Tibial nerve (tissue), 4 donors: Measurements from ENCODE around the gene TMC3. TPM values are rescaled to one million over a fixed set of nuclear protein-coding genes. Genes with fewer than 3 reads are reported as not detected.
"Not testable (repeated sequence)": the region's sequence is repeated elsewhere in the genome, so short reads cannot be mapped to it uniquely, and the experiment has no call there.

Experiments
- DNase-seq, 2 donors: peaks; one replicate each; pipeline ENCODE4 v3.0.0-alpha.2; 2019; ENCODE audit warnings: low spot score in 2 of 2
- H3K27ac ChIP-seq, 4 donors: fragments of 200-600 bp; sonication (generic) in 3 of 4; one replicate each; pipeline ENCODE4 v1.5.1; 2017 to 2019; ENCODE audit warnings: mild to moderate bottlenecking in 1 of 4
- H3K27me3 ChIP-seq, 2 donors: fragments of 200-600 bp; sonication (generic) in 1 of 2; one replicate each; pipeline versions ENCODE4 v1.5.1 to v1.6.0; 2017 to 2019
- H3K36me3 ChIP-seq, 3 donors: fragments of 200-600 bp; sonication (generic); one replicate each; pipeline ENCODE4 v1.5.1; 2018 to 2019
- H3K4me1 ChIP-seq, 4 donors: fragments of 200-600 bp; sonication (generic) in 3 of 4; one replicate each; pipeline ENCODE4 v1.5.1; 2017 to 2019
- H3K4me3 ChIP-seq, 4 donors: fragments of 200-600 bp; sonication (generic) in 3 of 4; one replicate each; pipeline ENCODE4 v1.5.1; 2017 to 2019; ENCODE audit warnings: mild to moderate bottlenecking in 1 of 4, moderate library complexity in 1 of 4
- H3K9me3 ChIP-seq, 4 donors: fragments of 200-600 bp; sonication (generic) in 3 of 4; one replicate each; pipeline ENCODE4 v1.5.1; 2017 to 2019
- CTCF ChIP-seq, 5 experiments: fragments of 200-600 bp in 3 of 5; fragments of 450-650 bp in 2 of 5; sonication (generic) in 3 of 5; IDR thresholded peaks; one replicate each; pipeline ENCODE4 v1.5.1; 2016 to 2019; ENCODE audit warnings: antibody characterized with exemption in 5 of 5, mild to moderate bottlenecking in 3 of 5, moderate library complexity in 2 of 5
- EP300 ChIP-seq, 2 donors: sonication (generic); formaldehyde crosslinking; IDR thresholded peaks; one replicate each; pipeline ENCODE4 v1.6.1; 2017; ENCODE audit warnings: antibody characterized with exemption in 2 of 2, mild to moderate bottlenecking in 1 of 2
- POLR2A ChIP-seq, 2 donors: fragments of 450-650 bp; IDR thresholded peaks; one replicate each; pipeline ENCODE4 v1.6.1; 2017; ENCODE audit warnings: antibody characterized with exemption in 2 of 2, mild to moderate bottlenecking in 2 of 2, moderate library complexity in 2 of 2
- WGBS, 2 donors: methylation state at CpG; one replicate each; pipeline ENCODE4 v1.1.5; 2018; 5-methylcytosine and 5-hydroxymethylcytosine counted together
- total RNA-seq, 4 donors: library from RNA; depleted of rRNA; stranded (reverse); fragments of >200 nt; gene quantifications; one replicate each; pipeline ENCODE4 v1.1.0, GENCODE V29; 2016

Gene TMC3
- total RNA-seq, 4 donors from 2014 or later, result not detected

DNA sequence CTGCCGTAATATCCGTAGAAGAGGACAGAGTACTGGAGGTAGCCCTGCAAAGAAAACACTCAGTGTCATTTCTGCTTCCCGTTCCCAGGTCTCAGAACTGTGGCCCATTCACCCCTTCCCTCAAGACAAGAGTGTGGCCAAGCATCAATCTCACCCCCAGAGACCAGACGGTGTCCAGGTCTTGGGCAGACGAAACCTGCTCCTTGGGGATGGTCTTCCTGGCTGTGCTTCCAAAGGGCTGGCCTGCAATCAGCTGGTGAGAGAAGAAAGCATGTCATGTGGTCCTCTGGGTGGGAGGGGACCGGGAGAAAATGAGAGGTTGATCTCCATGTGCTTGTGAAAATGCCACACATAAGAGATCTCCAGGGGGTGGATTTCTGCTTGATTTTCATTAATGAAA is 15.8 kb downstream of the TMC3 start:
- DNase-seq, result no peak
- H3K4me1 ChIP-seq, result peaks cover 0 to 4% (median 0%) of the 10 kb centered on the region in 4 donors
- H3K27ac ChIP-seq, result no peak overlapping the region
- no peaks in the 10 kb centered on the region for H3K27me3 ChIP-seq
- no peaks in the 10 kb centered on the region for H3K36me3 ChIP-seq
- 90 to 91% methylated on average over 6 of the region's 6 CpGs for WGBS, 2 donors
- H3K9me3 ChIP-seq, result no peaks in the 10 kb centered on the region
- TF ChIP-seq POLR2A (IDR thresholded peaks at IDR 0.05) (no peak), EP300 (IDR thresholded peaks at IDR 0.05) (no peak), CTCF (IDR thresholded peaks at IDR 0.05) (no peak)
- no peak overlapping the region for H3K4me3 ChIP-seq

DNA sequence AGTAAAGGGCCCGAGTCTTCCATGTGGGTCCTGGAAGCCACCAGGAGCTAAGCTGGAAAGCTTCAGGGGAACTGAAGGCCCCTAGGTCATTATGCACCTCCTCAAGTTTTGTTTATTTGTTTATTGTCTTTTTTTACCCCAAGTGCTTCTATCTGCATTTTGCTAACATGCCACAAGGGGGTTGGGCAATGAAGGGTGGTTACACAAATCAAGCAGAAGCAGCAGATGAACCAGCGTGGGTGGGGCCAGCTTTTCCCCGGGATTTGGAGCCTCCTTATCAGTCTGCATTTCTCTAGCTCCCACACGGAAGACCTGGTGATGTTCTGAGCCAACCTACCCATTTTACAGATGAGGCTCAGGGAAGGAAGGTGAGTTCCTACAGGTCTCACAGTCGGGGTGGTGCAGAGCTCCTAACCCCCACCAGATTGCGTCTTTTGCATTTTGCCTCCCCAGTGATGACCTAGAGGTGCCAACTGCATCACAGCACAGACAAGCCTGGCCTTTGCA is 16.8 kb downstream of the TMC3 start:
- no peaks in the 10 kb centered on the region for H3K9me3 ChIP-seq
- no peaks in the 10 kb centered on the region for H3K4me1 ChIP-seq
- no peaks in the 10 kb centered on the region for H3K36me3 ChIP-seq
- H3K27ac ChIP-seq, result no peak overlapping the region
- no peak for DNase-seq
- 79 to 84% methylated on average over 6 of the region's 6 CpGs for WGBS, 2 donors
- no peak overlapping the region for H3K4me3 ChIP-seq
- no peaks in the 10 kb centered on the region for H3K27me3 ChIP-seq
- no peak for TF ChIP-seq EP300 (IDR thresholded peaks at IDR 0.05)
- no peak for TF ChIP-seq CTCF (IDR thresholded peaks at IDR 0.05)
- no peak for TF ChIP-seq POLR2A (IDR thresholded peaks at IDR 0.05)

DNA sequence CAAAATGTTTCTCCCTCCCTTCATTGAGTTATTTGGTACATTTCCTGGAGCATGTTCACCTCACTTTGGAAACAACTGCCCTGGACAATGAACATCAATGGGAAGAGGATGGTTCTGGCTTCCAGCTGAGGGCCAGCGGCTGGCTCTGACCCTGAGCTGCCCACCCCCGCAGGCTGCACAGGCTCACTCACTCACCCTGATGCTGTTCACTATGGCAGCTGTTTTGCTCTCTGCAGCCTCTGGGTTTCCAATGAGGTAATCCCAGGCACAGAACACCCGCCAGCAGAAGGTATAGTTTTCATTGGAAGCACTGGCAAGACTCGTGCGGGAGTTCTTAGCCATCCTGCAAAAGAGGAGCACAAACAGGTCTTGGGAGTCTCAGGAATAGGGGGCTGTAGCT is 17.8 kb downstream of the TMC3 start:
- Histone ChIP-seq H3K27me3 (no peaks in the 10 kb centered on the region), H3K4me1 (no peaks in the 10 kb centered on the region), H3K36me3 (no peaks in the 10 kb centered on the region), H3K4me3 (no peak overlapping the region), H3K27ac (no peak overlapping the region), H3K9me3 (no peaks in the 10 kb centered on the region)
- 73 to 79% methylated on average over 5 of the region's 5 CpGs for WGBS, 2 donors
- DNase-seq, result no peak
- TF ChIP-seq POLR2A (IDR thresholded peaks at IDR 0.05), result no peak
- TF ChIP-seq EP300 (IDR thresholded peaks at IDR 0.05), result no peak
- no peak for TF ChIP-seq CTCF (IDR thresholded peaks at IDR 0.05)

- Histone ChIP-seq H3K27ac (no peak overlapping the region), H3K36me3 (no peaks in the 10 kb centered on the region), H3K4me3 (no peak overlapping the region), H3K4me1 (no peaks in the 10 kb centered on the region), H3K27me3 (no peaks in the 10 kb centered on the region), H3K9me3 (no peaks in the 10 kb centered on the region)
- WGBS, 2 donors, result 64 to 67% methylated on average over 5 of the region's 5 CpGs
- no peak for TF ChIP-seq POLR2A (IDR thresholded peaks at IDR 0.05)
- no peak for TF ChIP-seq CTCF (IDR thresholded peaks at IDR 0.05)
- TF ChIP-seq EP300 (IDR thresholded peaks at IDR 0.05), result no peak
- DNase-seq, result no peak
Measured at GRCh38 chr15:81351651-81352050, 22.4 kb downstream of the TMC3 start.

GRCh38 chr15:81349271-81349670 is 24.7 kb downstream of the TMC3 start:
- H3K27ac ChIP-seq, result no peak overlapping the region
- no peak for DNase-seq
- H3K9me3 ChIP-seq, result no peaks in the 10 kb centered on the region
- H3K27me3 ChIP-seq, result no peaks in the 10 kb centered on the region
- 93 to 96% methylated on average over 3 of the region's 3 CpGs for WGBS, 2 donors
- no peak for TF ChIP-seq CTCF (IDR thresholded peaks at IDR 0.05)
- TF ChIP-seq EP300 (IDR thresholded peaks at IDR 0.05), result no peak
- TF ChIP-seq POLR2A (IDR thresholded peaks at IDR 0.05), result no peak
- no peaks in the 10 kb centered on the region for H3K36me3 ChIP-seq
- no peaks in the 10 kb centered on the region for H3K4me1 ChIP-seq
- no peak overlapping the region for H3K4me3 ChIP-seq

DNA sequence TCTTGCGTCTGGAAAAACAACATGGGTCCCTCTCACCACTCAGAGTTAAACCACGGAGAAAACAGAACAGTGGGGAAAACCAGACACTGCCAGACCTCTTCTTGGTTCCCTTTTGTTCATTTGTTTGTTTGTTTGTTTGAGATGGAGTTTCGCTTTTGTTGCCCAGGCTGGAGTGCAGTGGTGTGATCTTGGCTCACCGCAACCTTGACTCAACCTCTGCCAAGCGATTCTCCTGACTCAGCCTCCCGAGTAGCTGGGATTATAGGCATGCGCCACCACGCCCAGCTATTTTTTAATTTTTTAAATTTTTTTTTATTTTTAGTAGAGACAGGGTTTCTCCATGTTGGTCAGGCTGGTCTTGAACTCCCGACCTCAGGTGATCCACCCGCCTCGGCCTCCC is 25.3 kb downstream of the TMC3 start:
- WGBS, 2 donors, result 80 to 85% methylated on average over 11 of the region's 11 CpGs
- DNase-seq, H3K4me1 ChIP-seq, H3K4me3 ChIP-seq, H3K36me3 ChIP-seq, H3K27ac ChIP-seq, H3K9me3 ChIP-seq, H3K27me3 ChIP-seq: not testable (repeated sequence)
